Measurements from ENCODE around the gene POMP. TPM values are rescaled to one million over a fixed set of nuclear protein-coding genes. Genes with fewer than 3 reads are reported as not detected.

POMP gene
- total RNA-seq, 2 experiments from 2014 or later = 25.8 to 28.5 TPM

- Mint-ChIP-seq H3K4me1 (ENCODE audit: low read depth) (no peaks in the 10 kb centered on the region), H3K4me3 (no peak overlapping the region), H3K27ac (no peak overlapping the region), H3K9me3 (no peaks in the 10 kb centered on the region), H3K36me3 (ENCODE audit: low read depth) (peaks cover 78% of the 10 kb centered on the region), H3K27me3 (no peaks in the 10 kb centered on the region)
- ChIA-PET POLR2A (no interaction called here), CTCF (no interaction called here)
- Histone ChIP-seq H3K27ac (ENCODE audit: low read depth in 1 of 2, low read length in 2 of 2) (no peak overlapping the region), H3K4me1 (ENCODE audit: insufficient read depth, low read length) (no peaks in the 10 kb centered on the region), H3K27me3 (ENCODE audit: control insufficient read depth in 1 of 2, insufficient read depth in 2 of 2, low read length in 2 of 2) (no peaks in the 10 kb centered on the region), H3K9me3 (ENCODE audit: control insufficient read depth in 1 of 2, insufficient read depth in 1 of 2, low read length in 2 of 2) (no peaks in the 10 kb centered on the region), H3K4me3 (ENCODE audit: low read length) (no peak overlapping the region), H3K36me3 (ENCODE audit: insufficient read depth, low read length) (peaks cover 26% of the 10 kb centered on the region)
- no peak for TF ChIP-seq CTCF (IDR thresholded peaks at IDR 0.05)
- DNase-seq (no peak), ATAC-seq (ENCODE audit: poor library complexity) (no peak)
- intact Hi-C loops (cut with DNase I, micrococcal nuclease) = loop anchor here in 1 of 2 experiments (10.0 kb wide), 1 partner anchor 1535 kb away; the partner anchor contains the start of gene USP12
Measured at GRCh38 chr13:28710161-28710560, 51.2 kb downstream of the POMP start.

- no peak for DNase-seq
- H3K4me1 ChIP-seq (ENCODE audit: insufficient read depth, low read length) = peaks cover 24% of the 10 kb centered on the region
- H3K27me3 ChIP-seq (ENCODE audit: control insufficient read depth in 1 of 2, insufficient read depth in 2 of 2, low read length in 2 of 2) = no peaks in the 10 kb centered on the region
- H3K9me3 Mint-ChIP-seq = no peaks in the 10 kb centered on the region
- H3K9me3 ChIP-seq (ENCODE audit: control insufficient read depth in 1 of 2, insufficient read depth in 1 of 2, low read length in 2 of 2) = no peaks in the 10 kb centered on the region
- no peak for ATAC-seq (ENCODE audit: poor library complexity)
- peak overlapping the region; percentile 57 for H3K4me3 Mint-ChIP-seq
- H3K4me3 ChIP-seq (ENCODE audit: low read length) = no peak overlapping the region
- H3K27ac ChIP-seq (ENCODE audit: low read depth in 1 of 2, low read length in 2 of 2) = no peak overlapping the region
- POLR2A ChIA-PET = no interaction called here
- H3K36me3 Mint-ChIP-seq (ENCODE audit: low read depth) = peaks cover 60% of the 10 kb centered on the region
- no peaks in the 10 kb centered on the region for H3K27me3 Mint-ChIP-seq
- CTCF ChIA-PET = interaction anchor here (1.1 kb wide), 1 partner anchor 13 kb away, joined by 3 read pairs; no protein-coding TSS in a partner anchor
- intact Hi-C loops (cut with DNase I, micrococcal nuclease) = loop anchor here in 1 of 2 experiments (10.0 kb wide), 1 partner anchor 1540 kb away; the partner anchor contains the start of gene USP12
- peaks cover 34% of the 10 kb centered on the region for H3K4me1 Mint-ChIP-seq (ENCODE audit: low read depth)
- H3K36me3 ChIP-seq (ENCODE audit: insufficient read depth, low read length) = peaks cover 18% of the 10 kb centered on the region
- TF ChIP-seq CTCF (IDR thresholded peaks at IDR 0.05) = no peak
- H3K27ac Mint-ChIP-seq = no peak overlapping the region
Measured at GRCh38 chr13:28714651-28715050, 55.7 kb downstream of the POMP start.

GRCh38 chr13:28716511-28716910 lies 57.6 kb downstream of the POMP start:
- POLR2A ChIA-PET = interaction anchor here (4.0 kb wide), 1 partner anchor 57 kb away, joined by 57 read pairs; the partner anchor contains the start of gene POMP
- Mint-ChIP-seq H3K4me1 (ENCODE audit: low read depth) (peaks cover 34% of the 10 kb centered on the region), H3K9me3 (no peaks in the 10 kb centered on the region), H3K36me3 (ENCODE audit: low read depth) (peaks cover 44% of the 10 kb centered on the region), H3K27ac (peak overlapping the region; percentile 88), H3K27me3 (no peaks in the 10 kb centered on the region), H3K4me3 (peak overlapping the region; percentile 94)
- H3K4me3 ChIP-seq (ENCODE audit: low read length) = no peak overlapping the region
- H3K36me3 ChIP-seq (ENCODE audit: insufficient read depth, low read length) = peaks cover 9% of the 10 kb centered on the region
- DNase-seq (peak in 1 of 14 experiments; percentile 8), ATAC-seq (ENCODE audit: poor library complexity) (no peak)
- H3K27ac ChIP-seq (ENCODE audit: low read depth in 1 of 2, low read length in 2 of 2) = no peak overlapping the region
- H3K27me3 ChIP-seq (ENCODE audit: control insufficient read depth in 1 of 2, insufficient read depth in 2 of 2, low read length in 2 of 2) = no peaks in the 10 kb centered on the region
- TF ChIP-seq CTCF (IDR thresholded peaks at IDR 0.05) = no peak
- CTCF ChIA-PET = no interaction called here
- H3K9me3 ChIP-seq (ENCODE audit: control insufficient read depth in 1 of 2, insufficient read depth in 1 of 2, low read length in 2 of 2) = no peaks in the 10 kb centered on the region
- intact Hi-C loops (cut with DNase I, micrococcal nuclease) = loop anchor here in 1 of 2 experiments (10.0 kb wide), 1 partner anchor 1542 kb away; the partner anchor contains the start of gene USP12
- peaks cover 24% of the 10 kb centered on the region for H3K4me1 ChIP-seq (ENCODE audit: insufficient read depth, low read length)

All from CD4-positive, alpha-beta T cell (primary cell).